GM19468 (cell line): Measurements from ENCODE around the gene PTPN9.
"Not testable (repeated sequence)": the region's sequence is repeated elsewhere in the genome, so short reads cannot be mapped to it uniquely, and the experiment has no call there.

Source experiments
- ATAC-seq: cut with Tn5 transposase; IDR thresholded peaks from one replicate; pipeline ENCODE4 v1.9.1; 2021; ENCODE audit warnings: mild to moderate bottlenecking, moderate library complexity, moderate number of reproducible peaks; ENCODE audit not compliant: unreplicated experiment; ENCODE audit errors: extremely low read depth

Gene PTPN9

DNA sequence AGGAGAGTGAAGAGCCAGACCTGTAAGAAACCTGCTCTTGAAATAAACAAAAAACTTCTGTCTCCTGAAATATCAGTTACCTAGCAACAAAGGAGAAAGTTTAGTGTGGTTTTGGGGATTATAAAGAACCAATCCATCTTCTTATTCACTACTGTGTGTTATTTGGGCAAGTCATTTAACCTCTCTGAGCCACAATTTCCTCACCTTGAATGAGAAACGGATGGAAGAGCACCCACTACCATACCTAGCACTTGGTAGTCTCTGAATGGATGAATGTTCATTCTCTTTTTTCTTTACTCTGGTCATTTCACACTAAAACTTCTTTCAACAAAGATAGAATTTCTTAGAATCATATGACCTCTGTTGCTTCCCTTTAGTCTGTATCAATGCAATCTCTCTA lies 45.2 kb downstream of the PTPN9 start:
- no peak for ATAC-seq

DNA sequence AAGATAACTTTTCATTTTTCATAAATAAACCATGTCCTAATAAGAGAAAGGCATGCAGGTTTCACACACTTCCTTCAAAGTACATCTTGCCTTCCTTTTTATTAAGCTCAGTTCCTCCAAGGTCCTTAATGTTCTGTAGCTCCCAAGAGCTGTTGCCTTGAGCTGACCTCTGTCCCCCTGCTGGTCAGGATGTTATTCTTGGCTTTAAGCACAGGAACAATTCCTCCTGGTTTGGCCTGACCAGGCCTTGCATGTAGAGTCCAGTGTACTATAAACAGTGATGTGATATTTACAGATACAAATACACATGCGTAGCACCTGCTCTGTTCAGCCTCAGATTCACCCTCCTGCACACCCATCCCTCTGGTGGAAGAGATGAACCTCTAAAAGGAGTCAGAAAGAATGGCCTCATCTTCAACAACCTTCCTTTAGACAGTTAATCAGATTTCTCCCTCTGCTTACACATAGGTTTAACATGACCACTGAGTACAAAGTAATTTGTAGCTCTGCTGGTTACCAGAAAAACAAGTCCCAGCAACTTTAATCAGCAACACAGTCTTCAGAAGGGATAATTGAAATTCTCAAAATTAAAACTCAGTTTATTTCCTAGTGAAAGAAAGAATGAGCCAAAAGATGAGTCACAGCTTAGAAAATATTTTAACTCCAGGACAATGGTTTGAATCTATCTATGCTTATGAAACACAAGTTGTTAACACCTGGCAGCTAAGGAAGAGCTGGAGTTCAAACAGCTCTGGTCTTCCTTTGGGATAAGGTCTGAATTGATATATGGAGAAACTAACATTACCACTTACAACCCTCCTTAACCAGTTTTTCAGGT lies 46.5 kb downstream of the PTPN9 start:
- no peak for ATAC-seq

DNA sequence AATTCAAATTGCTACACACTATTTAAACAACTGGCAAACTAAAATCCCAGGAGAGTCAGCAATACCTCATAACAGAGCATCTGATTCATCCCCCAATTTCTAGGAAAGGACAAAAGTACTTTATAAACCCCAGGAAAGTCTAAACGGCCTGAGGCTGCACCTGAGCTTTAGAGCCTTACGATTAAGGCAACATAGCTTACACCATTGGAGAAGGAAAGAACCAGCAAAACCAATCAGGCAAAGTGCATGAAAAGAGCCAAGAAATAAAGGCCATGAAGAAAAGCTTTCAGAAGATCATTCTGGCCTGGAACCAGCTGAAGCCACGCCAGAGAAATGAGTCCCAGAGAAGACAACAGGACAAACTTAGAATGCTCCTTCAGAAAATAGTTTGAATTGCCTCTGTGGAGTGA lies 48.1 kb downstream of the PTPN9 start:
- ATAC-seq: no peak

DNA sequence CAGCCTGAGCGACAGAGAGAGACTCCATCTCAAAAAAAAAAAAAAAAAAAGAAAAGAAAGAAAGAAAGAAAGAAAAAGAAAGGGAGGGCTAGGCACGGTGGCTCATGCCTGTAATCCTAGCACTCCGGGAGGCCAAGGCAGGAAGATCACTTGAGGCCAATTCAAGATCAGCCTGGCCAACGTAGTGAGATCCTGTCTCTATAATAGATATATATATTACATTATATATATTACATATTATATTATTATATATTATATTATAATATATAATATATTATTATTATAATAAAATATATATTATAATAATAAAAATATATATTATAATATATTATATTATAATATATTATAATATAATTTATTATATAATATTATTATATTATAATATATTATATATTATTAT lies 48.9 kb downstream of the PTPN9 start:
- no peak for ATAC-seq

DNA sequence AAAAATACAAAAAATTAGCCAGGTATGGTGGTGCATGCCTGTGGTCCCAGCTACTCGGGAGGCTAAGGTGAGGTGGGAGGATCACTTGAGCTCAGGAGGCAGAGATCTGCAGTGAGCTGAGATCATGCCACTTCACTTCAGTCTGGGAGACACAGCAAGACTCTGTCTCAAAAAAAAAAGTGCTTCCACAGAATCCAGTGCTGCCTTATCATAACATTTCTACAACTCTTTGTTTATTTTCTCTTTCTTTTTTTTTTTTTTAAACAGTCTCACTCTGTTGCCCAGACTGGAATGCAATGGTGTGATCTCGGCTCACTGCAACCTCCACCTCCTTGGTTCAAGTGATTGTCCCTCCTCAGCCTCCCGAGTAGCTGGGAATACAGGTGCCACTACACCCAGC lies 53.4 kb downstream of the PTPN9 start:
- not testable (repeated sequence) for ATAC-seq

DNA sequence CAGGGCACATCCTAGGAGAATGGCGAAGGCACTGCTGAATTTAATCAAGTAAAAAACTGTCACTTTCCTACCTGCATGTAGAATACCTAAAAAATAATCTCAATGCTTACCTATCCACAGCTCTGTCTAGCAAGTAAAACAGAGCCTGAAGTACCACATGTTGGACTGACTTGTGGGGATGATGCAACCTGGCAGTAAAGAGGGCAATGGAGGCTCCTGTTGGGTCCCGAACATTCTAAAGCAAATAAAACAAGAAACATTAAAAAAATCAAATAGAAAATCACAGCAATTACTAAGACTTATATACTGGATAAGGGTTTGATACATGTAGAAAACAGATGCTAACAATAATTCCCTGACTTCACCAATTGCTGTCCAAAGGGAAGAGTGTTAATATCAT lies 56.1 kb downstream of the PTPN9 start:
- ATAC-seq: no peak

DNA sequence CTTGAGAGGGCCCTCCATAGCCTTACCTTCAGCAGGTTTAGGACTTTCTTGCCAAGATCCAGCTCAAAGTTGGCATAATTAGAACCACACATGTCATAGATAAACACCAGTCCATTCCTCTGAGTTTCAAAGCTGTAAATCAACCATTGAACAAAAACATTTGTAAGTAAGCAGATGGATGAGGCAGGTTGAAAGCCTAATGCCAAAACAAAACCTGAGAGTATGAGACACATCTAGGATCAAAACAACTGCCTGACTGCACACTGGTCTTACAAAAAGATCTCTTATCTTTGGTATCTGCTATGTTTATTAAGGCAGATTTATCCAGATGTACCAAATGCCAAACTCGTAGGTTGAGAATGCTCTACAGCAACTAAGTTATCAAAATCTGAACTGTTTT lies 61.9 kb downstream of the PTPN9 start:
- no peak for ATAC-seq

DNA sequence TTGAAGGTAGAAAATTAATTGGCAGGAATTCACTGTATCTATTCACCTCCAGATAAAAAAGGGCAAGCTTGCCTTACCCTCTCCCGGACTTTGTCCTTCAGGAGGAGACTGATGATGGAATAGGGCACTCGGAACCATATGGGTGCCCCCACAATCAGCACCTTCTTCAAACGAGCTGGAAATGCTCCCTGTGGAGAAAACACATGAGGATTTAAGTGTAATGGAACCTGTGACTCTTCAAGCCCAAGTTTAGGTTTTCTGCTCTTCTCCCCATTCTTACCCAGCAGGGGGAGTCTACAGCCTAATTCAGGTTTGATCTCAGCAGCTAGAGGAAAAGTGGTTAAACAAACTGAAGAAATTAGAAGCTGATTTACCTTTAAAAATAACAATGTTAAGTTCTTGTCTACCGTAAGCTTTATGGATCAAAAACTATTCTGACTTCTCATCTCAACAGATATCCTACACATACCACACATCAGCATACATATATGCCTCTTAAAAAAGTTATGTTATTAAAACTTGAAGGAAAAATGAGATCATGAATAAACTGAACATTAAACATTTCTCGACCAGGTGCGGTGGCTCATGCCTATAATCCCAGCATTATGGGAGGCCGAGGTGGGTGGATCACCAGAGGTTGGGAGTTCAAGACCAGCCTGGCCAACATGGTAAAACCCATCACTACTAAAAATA lies 70.1 kb downstream of the PTPN9 start:
- no peak for ATAC-seq

DNA sequence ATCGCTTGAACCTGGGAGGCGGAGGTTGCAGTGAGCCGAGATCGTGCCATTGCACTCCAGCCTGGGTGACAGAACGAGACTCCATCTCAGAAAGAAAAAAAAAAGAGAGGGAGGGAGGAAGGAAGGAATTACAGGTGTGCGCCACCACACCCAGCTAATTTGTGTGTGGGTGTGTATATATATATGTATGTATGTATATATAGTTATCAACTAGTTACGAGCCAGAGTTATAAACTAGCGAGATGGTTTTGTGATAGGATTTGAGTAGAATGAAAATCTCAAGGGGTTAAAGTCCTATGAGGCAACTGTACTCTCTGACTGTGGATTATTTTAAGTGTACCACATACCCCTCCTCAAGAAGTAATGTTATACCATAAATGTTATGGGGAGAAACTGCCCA lies 76.8 kb downstream of the PTPN9 start:
- ATAC-seq: no peak

DNA sequence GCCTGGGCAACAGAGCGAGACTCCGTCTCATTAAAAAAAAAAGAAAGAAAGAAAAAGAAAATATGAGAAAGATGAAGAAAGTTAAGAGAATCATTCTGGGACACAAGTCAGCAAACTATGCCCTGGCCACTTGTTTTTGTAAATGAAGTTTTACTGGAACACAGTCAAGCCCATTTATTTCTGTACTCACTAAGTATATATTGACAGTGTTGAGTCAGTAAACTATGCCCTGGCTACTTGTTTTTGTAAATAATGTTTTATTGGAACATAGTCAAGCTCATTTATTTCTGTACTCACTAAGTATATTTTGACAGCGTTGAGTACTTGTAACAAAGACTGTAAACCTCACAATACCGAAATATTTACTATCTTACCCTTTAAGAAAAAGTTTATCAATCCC lies 85.4 kb downstream of the PTPN9 start:
- no peak for ATAC-seq

DNA sequence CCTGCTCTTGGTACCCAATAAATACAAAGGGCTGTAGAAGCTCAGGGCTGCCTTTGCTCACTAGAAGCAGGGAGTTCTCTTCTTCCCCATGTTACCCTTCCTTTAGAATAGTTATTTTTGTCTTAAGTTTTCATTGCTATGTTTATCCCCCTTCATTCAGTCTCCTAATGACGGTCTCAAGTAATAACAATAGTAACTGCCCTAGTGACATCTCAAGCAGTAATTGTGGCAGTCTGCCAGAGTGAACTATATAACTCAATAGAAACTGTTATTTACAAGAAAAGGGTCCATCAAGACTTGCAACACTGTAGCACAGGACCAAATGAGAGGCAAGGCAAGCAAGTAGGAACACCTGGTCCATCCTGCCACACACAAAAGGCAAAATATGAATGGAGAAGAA lies 95.2 kb downstream of the PTPN9 start:
- ATAC-seq: no peak

DNA sequence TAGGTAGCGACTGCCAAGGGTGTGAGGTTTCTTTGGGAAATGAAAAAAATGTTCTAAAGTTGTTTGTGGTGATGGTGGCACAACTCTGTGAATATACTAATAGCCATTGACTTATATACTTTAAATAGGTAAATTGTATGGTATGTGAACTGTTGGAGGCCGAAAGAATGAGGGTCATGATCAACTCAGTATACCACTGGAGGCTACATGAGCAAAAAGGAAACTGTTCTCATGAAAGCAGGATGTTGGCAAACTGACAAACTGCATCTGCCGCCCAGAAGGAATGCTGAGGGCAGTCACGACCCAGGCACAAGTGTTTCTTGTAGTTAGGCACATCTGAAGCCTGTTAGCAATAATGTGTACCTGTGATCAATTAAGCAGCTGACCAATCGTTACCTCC lies 95.6 kb downstream of the PTPN9 start:
- not testable (repeated sequence) for ATAC-seq

DNA sequence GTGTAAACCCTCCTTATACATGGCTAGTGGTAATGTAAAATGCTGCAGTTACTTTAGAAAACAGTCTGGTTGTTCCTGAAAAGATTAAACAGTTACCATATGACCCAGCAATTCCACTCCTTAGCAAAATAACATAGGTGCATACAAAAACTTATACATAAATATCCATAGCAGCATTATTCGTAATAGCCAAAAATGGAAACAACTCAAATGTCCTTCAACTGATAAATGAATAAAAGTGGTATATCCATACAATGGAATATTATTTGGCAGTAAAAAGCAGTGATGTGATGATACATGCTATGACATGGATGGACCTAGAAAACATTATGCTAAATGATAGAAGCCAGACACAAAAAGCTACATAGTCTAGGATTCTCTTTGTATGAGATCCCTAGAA lies 96.0 kb downstream of the PTPN9 start:
- no peak for ATAC-seq

DNA sequence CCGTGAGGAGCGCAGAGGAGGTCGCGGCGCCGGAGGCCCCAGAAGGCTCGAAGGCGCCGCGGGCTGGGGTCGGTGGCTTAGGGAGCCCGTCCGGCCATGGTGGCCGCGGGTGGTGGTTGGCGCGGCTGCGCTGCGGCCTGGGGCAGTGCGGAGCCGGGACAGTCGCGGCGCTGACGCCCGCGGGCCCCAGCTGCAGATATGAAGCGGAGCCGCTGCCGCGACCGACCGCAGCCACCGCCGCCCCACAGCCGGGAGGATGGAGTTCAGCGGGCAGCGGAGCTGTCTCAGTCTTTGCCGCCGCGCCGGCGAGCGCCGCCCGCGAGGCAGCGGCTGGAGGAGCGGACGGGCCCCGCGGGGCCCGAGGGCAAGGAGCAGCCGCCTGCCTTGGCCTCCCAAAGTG lies 98.7 kb downstream of the PTPN9 start:
- not testable (repeated sequence) for ATAC-seq

DNA sequence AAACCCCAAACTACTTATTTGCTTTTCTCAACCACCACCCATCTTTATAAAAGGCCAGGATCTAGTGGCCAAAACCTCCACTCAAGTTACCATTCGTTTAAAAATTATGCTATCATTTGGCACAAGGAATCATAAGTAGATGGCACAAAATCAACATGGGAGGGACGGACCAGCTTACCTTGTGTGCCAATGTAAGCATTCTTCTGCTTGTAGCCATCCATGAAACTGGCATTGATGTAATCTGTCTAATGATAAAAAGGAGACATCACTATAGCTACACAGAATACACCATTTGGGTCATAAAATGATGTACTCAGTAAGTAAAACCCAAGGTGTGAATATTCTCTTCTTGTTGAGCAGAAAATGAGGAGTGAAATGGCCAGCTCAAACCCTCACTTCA lies 99.4 kb downstream of the PTPN9 start:
- ATAC-seq: no peak

DNA sequence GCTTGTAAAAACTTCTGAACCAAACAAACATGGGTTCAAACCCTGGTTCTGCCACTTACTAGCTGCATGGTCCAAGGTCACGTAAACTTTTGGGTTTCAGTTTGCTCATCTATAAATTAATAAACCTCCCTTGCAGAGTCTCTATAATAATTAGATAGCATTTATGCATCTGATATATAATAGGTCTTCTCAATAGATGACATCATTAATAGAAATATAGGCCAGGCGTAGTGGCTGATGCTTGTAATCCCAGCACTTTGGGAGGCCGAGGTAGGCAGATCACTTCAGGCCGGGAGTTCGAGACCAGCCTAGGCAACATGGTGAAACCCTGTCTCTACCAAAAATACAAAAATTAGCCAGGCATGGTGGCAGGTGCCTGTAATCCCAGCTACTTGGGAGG lies 102.0 kb downstream of the PTPN9 start:
- ATAC-seq: not testable (repeated sequence)

DNA sequence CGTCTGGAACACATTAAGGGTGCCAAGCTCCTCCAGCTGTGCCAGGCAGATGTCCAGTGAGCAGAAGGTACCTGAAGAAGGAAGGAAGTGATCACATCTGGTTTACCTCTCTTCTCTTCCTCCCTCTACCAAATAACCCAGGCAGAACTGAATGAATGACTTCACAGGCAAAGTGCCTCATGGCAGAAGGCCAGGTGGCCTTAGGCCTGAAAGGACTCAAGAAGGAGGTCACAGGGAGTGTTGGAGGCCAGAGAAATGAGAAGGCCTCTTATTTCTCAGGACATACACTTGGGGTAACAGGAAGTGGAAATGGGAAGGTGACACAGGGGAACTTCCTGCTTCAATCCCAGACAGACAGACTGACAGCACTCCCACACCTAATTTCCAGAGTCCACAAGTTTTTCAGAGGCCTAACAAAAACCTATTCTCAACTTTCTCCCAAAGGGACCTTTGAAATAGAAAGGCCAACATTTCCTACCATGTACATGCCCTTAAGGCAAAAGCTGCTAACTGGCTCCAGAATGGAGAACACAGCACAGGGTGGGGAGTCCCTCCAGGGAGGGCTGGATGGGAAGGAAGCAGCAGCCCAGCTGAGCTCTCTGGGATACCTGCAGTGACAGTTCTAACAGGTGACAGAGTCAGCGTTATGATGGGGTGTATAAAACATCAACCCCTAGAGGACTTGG lies 110.1 kb downstream of the PTPN9 start:
- ATAC-seq: no peak

DNA sequence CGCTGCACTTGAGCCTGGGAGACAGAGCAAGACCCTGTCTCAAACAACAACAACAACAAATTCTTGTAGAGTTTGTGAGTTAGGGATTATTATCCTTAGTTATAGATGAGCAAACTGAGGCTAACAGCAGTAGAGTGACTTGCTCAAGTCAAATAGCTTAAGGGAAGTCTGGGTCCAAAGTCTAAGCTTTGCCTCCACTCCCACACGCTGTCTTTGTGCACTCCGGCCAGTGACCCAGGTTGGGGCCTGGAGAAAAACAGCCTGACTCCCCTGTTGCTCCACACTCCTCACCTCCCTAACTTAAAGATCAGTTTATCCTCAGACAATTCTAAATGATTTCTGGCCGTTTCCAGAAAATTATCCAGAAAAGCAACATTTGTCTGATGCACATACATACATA lies 118.5 kb downstream of the PTPN9 start:
- no peak for ATAC-seq

DNA sequence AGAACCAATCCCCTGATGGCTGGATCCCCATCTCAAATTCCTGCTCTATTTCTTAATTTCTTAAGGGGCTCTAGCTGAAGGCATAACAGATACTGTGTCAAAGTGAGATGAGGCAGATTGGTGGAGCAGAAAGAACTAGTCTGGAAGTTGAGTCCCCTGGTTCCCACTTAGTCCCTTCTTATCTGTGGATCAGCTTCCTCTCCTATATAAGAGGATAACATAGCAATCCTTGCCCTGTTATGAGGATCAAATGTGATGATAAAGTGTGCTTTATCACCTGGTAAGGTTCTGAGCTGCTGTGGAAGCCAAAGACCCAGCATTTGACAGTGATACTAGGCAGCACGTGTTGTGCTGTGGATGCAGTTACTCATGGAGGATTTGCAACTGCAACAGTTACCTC lies 119.5 kb downstream of the PTPN9 start:
- no peak for ATAC-seq

DNA sequence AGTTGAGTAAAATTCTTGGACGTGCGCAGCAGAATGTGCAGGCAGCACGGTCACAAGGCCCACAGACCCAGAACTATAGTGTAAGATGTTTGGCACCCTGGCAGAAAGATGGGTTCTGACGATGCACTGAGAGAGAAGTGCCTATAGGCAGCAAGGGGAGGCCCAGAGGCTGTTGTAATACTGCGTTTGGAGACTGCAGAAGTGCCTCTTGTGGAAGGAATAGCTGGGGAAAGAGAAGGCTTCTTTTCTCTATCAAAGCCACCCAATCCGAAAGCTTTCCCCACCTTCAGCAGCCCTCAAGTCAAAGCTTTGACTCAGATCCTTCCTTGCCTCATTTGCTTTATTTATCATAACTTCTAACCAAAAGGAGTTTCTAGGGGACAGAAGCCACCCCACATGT lies 122.4 kb downstream of the PTPN9 start:
- no peak for ATAC-seq

DNA sequence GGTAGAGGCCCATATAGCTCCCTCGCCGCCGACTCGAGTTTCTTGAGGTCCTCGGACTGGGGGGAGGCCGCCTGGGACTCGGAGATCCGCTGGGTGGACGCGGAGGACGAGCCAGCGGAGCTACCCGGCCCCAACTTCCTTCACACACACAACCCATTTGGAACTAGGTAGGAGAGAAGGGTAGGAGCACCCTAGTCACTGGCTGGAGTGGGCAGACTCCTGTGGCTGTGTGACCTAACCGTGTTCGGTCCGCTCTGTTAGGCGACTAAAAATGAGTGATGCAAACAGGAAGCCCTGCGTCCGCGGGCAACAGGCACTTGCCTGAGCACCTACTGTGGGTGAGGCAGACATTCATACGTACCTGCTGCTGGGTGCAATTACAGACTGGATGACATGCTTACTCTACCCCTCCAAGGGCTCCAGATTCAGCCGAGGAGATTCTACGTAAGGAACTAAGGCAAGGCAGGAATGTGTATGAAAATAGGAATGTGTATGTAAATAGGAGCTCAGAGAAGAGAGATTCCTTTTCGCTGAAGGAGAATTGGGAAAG lies 123.1 kb downstream of the PTPN9 start:
- ATAC-seq: no peak
